ENCODE data around the gene LCNL1. TPM values are rescaled to one million over a fixed set of nuclear protein-coding genes. Genes with fewer than 3 reads are reported as not detected.

Gene LCNL1
- total and polyA plus RNA-seq, 8 donors, result 0.12 to 0.38 (median 0.17) TPM; not detected in 3

DNA sequence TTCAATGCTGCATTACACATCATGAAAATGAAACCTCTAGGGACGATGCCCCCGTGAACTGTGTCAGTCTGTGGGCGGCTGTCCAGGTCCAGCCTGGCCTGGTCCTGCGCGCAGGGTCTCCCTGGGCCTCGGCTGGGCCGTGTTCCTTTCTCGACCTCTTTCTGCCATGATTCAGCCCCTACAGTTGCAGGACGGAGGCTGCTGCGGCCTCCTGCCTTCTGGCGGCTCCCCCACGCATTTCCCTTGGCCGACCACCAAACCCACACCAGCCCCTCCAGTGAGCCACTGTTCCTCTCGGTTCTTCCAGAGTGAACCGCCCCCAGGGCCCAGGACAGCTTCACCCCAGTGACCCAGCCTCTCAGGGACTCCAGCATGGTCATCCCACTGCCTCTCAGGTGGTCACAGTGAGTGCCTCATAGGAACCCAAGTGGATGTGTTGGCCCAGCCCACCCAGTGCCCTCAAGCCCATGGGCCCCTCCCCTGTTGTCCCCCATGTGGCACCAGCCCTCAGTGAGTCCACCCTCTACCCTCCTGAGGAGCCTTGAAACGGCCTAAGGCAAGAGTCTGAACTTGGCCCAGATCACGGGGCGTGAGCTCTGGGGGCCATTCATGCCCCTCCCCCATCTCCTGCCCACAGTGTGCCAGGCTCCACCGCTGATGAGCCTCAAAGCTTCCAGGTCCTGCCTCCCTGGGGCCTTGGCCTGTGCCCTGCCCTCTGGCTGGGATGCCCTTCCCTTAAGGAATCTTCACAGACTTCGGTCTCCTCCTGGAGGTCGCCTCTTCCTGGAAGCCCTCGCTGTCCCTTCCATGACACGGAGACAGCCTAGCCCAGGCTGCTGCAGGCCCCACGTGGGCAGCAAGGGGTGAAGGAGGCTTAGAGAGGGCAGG is 23.6 kb downstream of the LCNL1 start:
- Histone ChIP-seq H3K4me1 (no peaks in the 10 kb centered on the region), H3K9me3 (no peaks in the 10 kb centered on the region), H3K27me3 (no peaks in the 10 kb centered on the region), H3K36me3 (peaks cover 0 to 12% (median 0%) of the 10 kb centered on the region in 3 donors), H3K4me3 (no peak overlapping the region), H3K27ac (no peak overlapping the region)
- peak in 3 of 4 donors; percentile 8 to 26 (median 16) for ATAC-seq
- intact Hi-C loops (cut with DNase I), result no loop called here
- no peak for FAIRE-seq
- DNase-seq, result no peak
- 85 to 91% methylated on average over 24 of the region's 24 CpGs for WGBS, 2 donors
- no peak for TF ChIP-seq CTCF (IDR thresholded peaks at IDR 0.05)

DNA sequence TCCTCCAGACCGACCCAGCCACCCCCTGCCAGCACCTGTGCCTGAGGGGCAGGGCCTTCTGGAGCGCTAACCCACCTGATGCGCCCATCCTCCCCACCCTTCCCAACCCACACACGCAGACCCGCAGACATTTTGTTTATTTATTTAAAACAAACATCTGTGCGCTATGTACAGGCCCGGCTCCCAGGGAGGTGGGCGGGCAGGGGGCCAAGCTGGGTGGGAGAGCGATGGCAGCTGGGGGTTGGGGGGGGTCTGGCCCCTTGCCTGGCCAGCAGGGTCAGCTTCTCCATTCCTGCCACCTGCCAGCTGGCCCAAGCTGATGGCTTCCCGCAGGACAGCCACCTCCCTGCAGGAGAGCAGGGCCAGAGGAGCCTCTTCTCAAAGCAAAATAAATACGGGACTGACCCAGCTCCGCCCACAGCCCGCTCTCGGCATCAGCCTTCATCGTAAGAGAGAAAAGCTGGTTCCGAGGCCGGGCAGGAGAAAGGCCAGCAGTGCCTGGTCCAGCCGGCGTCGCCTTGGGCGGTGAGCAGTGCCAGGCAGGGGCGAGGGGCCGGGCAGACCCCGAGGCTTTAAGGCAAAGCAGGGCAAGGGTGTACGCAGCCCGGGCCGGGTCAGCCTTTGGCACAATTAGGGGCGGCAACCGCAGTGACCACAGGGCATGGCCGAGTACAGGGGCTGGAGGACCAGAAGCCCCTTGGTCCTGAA is 24.5 kb downstream of the LCNL1 start:
- DNase-seq (no peak), ATAC-seq (peak; percentile 15 to 61 (median 30)), FAIRE-seq (no peak)
- intact Hi-C loops (cut with DNase I), result no loop called here
- Histone ChIP-seq H3K9me3 (no peaks in the 10 kb centered on the region), H3K4me1 (no peaks in the 10 kb centered on the region), H3K36me3 (peaks cover 0 to 19% (median 0%) of the 10 kb centered on the region in 3 donors), H3K27ac (no peak overlapping the region), H3K27me3 (no peaks in the 10 kb centered on the region), H3K4me3 (no peak overlapping the region)
- 76 to 77% methylated on average over 30 of the region's 30 CpGs for WGBS, 2 donors
- no peak for TF ChIP-seq CTCF (IDR thresholded peaks at IDR 0.05)

GRCh38 chr9:137007816-137008270 is 25.1 kb downstream of the LCNL1 start:
- no peaks in the 10 kb centered on the region for H3K27me3 ChIP-seq
- no peak overlapping the region for H3K4me3 ChIP-seq
- WGBS, 2 donors, result 90 to 98% methylated on average over 12 to 13 of the region's 13 CpGs
- intact Hi-C loops (cut with DNase I), result no loop called here
- ATAC-seq (no peak), FAIRE-seq (no peak), DNase-seq (no peak)
- H3K9me3 ChIP-seq, result no peaks in the 10 kb centered on the region
- peaks cover 0 to 22% (median 0%) of the 10 kb centered on the region in 3 donors for H3K36me3 ChIP-seq
- no peaks in the 10 kb centered on the region for H3K4me1 ChIP-seq
- no peak overlapping the region for H3K27ac ChIP-seq
- TF ChIP-seq CTCF (IDR thresholded peaks at IDR 0.05), result no peak

DNA sequence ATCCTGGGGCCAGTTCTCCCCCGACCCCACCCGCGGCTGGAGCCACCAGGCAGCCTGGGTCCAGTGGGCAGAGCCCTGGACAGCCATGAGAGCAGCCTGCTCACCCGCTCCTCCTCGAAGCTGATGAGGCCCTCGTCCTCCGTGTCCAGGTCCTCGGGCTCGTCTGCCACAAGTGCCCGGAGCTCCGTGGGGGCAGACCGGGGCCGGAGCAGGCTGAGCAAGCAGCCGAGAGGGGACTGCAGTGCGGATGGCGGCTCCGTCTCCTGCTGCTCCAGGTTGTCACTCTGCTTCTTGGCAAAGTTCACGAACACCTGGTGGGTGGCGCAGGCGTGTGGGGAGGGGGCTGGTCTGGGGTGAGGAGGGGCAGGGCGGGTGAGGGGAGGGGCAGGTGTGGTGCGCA is 25.5 kb downstream of the LCNL1 start:
- peaks cover 0 to 22% (median 0%) of the 10 kb centered on the region in 3 donors for H3K36me3 ChIP-seq
- FAIRE-seq (no peak), DNase-seq (no peak)

More for the DNA sequence above, 25.5 kb downstream of the LCNL1 start:
- no peak for ATAC-seq
- Histone ChIP-seq H3K27ac (no peak overlapping the region), H3K27me3 (no peaks in the 10 kb centered on the region), H3K9me3 (no peaks in the 10 kb centered on the region), H3K4me3 (no peak overlapping the region), H3K4me1 (no peaks in the 10 kb centered on the region)
- intact Hi-C loops (cut with DNase I), result no loop called here
- TF ChIP-seq CTCF (IDR thresholded peaks at IDR 0.05), result no peak
- 83 to 92% methylated on average over 21 to 22 of the region's 22 CpGs for WGBS, 2 donors
